Activated CD4-positive, alpha-beta T cell treated with anti-CD3 and anti-CD28 coated beads for 4 hours (primary cell): Measurements from ENCODE around the gene SAE1.
"Not testable (repeated sequence)": the region's sequence is repeated elsewhere in the genome, so short reads cannot be mapped to it uniquely, and the experiment has no call there.

Experiments
- DNase-seq, 2 donors: peaks; one replicate each; pipeline ENCODE4 v3.0.0-alpha.2; 2020

Gene SAE1

DNA sequence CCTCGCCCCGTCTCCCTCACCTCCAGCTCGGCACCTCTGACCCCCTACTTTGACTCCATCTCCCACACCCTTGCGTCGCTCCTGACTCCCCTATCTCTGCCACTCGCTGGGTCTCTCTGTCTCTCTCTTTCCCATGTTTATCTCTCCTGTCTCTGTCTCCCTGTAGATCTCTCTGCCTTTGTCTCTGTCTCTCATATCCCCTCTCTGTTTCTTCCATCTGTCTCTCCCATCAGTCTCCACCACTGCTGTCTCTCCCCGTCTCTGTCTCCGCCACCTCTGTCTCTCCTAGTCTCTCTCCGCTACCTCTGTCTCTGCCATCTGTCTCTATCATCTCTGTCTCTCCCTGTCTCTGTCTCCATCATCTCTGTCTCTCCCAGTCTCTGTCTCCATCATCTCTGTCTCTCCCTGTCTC is 112.7 kb downstream of the SAE1 start:
- no peak for DNase-seq

DNA sequence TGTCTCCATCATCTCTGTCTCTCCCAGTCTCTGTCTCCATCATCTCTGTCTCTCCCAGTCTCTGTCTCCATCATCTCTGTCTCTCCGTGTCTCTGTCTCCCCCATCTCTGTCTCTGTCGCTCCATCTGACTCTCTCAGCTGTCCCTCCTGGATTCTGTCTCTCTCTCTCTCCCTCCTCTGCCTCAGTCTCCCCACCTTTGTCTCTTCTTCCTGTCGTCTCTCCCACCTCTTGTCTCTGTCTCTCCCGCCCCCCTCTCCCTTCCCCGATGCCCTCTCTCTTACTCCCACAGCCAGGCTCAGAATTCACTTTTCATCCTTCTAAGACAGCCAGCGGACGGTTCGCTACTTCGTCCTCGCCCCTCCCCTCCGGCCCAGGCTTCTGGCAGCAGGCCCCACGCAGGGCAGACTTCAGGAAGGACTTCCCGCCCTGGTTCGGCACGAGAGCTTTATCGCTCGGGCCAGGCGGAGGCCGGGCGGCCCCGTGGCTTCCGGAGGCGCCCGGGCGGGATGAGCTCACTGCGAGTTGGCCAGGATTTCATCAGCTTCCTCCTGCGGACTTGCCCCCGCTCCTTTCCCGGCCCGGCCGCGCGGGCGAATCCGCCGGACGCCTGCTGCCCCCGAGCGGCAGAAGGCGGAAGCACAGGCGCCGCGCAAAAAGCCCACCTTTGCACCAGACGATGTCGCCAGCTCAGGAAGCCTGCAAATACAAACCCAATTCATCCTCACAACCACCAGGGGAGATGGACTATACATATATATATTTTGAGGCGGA is 113.3 kb downstream of the SAE1 start:
- DNase-seq = peak; percentile 88 to 91

DNA sequence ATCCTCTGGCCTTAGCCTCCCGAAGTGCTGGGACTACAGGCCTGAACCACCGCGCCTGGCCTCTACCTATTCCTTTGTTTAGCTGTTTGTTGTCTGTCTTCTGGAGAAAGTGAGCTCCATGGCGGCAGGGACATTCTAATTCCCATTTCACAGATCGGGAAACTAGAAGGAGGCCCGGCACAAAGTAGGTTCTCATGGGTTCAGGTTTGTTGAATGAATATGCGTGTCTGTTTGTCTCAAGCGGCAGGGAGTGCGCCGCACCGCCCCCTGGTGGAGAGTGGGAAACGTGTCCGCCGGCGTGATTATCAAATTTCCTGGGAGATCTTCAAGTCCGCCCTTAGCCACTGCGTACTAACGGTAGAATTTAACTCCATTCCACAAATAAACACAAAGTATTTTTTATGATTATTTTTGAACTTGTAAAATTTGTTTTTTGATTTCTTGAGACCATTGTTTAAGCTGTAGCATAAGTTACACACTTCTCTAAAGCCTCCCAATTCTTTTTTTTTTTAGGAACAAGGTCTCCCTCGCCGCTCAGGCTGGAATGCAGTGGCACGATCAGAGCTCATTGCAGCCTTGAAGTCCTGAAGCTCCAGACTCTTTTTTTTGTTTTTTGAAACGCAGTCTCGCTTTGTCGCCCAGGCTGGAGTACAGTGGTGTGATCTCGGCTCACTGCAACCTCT is 116.8 kb downstream of the SAE1 start:
- DNase-seq = peak; percentile 75 to 84

DNA sequence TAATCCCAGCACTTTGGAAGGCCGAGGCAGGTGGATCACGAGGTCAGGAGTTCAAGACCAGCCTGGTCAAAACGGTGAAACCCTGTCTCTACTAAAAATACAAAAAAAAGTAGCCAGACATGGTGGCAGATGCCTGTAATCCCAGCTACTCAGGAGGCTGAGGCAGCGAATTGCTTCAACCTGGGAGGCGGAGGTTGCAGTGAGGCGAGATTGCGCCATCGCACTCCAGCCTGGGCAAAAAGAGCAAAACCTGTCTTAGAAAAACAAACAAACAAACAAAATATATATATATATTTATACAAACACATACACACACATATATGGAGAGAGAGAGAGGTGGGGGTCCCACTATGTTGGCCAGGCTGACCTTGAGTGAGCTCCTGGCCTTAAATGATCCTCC is 122.4 kb downstream of the SAE1 start:
- DNase-seq = not testable (repeated sequence)

DNA sequence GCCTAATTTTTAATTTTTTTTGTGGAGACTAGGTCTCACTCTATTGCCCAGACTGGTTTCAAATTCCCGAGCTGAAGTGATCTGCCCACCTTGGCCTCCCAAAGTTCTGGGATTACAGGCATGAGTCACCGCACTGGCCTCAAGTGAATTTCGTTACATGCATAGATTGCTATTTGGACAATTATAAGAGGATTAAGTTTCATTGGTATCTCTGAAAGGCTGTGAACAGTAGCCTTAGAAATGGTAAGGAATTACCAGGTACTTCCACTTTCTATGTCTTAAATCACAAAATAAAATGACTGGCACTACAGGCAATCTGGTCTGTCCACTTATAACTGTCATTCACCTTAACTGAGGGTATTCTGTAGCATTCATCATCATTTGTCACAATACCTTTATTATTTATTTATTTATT is 122.8 kb downstream of the SAE1 start:
- no peak for DNase-seq

DNA sequence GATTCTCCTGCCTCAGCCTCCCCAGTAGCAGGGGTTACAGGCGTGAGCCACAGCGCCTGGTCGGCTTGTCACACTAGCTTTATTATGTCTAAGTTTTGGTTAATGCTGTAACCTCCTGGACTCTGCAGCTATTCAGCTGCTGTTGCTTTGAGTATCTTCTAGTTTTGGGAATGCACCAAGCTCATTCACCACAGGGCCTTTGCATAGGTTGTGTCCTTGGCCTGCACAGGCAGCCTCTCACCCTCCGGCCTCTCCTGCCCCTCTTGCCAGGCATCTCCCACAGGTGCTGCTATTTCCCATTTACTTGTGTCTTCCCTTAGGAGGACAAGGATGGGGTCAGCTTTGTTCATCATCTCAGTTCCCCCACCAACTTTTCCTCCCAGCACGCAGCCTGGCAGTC is 123.3 kb downstream of the SAE1 start:
- no peak for DNase-seq

DNA sequence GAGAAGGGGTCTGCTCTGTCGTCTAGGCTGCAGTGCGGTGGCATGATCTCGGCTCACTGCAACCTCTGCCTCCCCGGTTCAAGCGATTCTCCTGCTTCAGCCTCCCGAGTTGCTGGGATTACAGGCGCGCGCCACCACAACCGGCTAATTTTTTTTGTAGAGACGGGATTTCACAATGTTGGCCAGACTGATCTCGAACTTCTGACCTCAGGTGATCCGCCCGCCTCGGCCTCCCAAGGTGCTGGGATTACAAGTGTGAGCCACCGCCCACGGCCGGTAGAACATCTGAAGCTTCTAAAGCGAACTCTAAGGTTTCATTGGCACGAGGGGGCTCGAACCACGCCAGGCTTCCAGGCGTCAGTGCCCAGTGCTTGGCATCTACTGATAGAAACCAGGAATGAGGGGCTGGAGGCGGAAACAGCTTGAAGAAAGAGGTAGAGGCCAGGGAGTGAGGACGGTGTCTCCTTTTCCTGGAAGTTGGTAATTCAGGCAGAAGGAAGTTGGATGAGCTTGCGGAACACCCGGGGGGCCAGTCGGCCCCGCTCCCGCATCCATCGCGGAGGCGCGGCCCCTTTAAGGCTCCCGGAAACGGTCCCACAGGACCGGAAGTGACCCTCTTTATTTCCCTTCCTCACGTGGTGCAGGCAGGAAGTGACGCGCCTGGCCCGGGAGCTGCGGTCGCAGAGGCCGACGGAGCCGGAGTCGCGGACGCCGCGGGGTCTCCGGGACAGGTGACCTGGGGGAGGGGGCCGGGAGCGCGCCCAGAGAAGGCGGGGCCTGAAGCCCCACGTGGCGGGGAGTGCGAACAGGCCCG is 125.5 kb downstream of the SAE1 start, which contains the start of gene CCDC9:
TSS of gene CCDC9 (plus strand) at position 647 of the 814 bp plus-strand sequence. CDS start 1,876 bp downstream, outside the sequence.
- peak in 1 of 2 donors; percentile 86 for DNase-seq

DNA sequence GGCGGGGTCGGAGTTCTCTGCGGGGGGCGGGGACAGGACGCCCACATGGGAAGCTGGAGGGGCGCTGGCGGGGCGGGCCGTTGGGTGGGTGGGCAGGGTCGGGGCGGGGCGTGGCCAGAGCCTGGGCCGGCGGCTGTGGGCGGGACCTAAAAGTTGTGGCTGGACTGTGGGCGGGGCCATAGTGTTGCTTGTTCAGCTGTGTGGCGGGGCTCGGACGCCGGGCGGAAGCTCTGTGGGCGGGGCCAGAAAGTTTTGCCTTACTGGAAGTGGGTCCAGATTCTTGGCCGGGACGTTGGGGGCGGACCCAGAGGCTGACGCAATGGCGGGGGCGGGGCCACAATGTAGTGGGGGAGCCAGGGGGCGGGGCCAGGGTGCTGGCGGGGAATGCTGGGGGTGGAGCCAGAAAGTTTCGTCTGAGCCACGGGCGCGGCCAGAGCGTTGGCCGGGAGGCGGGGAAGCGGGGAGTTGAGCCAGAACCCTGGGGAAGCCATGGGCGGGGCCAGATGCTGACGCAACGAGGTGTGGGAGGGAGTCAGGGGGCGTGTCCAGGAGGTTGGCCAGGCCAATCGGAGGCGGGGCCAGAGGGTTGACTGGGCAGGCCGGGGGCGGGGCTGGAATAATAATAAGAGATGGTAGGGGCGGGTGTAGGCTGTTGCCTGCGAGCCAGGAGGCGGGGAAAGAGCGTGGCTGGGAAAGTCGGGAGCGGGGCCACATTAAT is 126.2 kb downstream of the SAE1 start:
- DNase-seq = peak; percentile 100

DNA sequence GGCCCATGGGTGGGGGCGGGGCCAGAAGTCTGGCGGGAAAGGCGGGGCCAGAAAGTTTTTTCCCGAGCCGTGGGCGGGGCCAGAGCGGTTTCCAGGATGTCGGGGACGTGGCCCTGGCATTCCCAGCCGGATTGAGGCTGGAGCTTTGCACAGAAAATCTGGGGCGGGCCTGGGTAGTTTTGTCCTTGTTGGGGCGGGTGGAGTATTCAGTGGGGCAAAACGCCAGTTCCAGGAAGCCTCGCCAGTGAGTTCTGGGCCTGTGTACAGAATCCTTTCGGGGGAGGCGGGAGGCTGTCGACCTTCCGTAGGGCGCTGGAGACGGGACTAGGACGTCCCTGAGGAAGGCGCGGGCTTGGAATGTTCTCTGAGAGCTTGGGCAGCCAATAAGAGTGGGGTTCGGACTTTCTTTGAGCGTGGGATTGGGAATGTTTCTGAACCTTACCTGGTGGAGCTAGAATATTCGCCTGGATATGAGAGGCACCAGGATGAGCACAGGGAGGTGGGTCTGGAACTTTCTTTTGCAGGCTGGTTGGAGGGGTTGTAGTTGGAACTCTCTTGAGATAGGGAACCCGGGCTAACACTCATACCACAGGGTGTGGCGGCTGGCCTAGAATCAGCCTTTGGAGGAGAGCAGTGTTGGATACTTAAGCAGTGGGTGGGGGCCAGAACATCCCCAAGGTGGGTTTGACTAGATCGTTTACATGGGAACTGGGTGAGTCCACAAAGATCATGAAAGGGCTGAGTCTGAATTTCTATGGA is 127.0 kb downstream of the SAE1 start:
- no peak for DNase-seq

DNA sequence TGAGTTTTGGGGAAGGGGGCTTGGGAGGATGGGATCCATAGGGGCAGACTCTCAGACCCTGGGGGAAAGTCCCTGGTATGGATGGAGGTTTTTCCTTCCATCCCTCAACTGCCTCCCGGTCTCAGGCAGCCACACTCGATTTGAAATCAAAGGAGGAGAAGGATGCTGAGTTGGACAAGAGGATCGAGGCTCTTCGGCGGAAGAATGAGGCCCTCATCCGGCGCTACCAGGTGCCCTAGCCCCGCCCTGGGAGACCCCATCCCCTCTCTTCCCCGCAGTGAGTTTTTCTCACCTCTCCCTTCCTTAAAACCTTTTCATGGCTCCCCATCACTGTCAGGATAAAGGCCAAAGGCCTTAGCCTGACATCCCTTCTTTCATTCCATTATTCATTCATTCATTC is 127.8 kb downstream of the SAE1 start:
- no peak for DNase-seq

DNA sequence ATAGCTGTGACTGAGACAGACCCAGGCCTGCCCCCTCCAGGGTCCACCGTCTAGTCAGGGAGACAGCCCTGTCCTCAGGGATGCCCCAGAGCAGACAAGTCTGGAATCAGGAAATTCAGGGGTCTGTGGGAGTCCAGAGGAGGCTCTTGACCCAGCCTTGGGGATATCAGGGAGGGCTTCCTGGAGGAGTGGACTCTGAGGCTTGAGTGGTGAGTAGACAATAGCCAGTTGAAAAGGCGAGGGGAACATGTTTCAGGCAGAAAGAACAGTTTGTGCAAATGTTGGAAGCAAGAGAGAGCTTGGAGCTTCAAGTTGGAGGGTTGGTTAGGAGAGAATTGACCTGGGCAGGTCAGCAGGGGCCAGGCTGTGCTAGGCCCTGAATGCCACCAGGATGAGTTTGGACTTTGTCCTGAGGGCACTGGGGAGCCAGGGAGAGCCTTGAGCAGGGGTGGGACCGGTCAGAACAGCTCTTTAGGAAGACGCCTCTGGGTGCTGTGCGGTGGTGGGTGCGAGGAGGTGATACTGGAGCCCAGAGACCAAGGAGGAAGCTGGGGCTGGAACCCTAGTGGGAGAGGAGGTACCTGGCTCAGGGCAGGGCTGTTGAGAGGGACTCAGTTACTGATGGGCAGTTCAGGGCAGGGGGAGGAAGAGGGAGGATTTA is 128.4 kb downstream of the SAE1 start:
- no peak for DNase-seq
